Chondrocyte (in vitro differentiated cells): ENCODE results near the gene TGM4. TPM values are rescaled to one million over a fixed set of nuclear protein-coding genes. Genes with fewer than 3 reads are reported as not detected.

Source experiments
- DNase-seq: peaks from one replicate; pipeline ENCODE4 v3.0.0; 2021; ENCODE audit warnings: mixed read lengths, low spot score
- H3K27ac Mint-ChIP-seq: one replicate; pipeline ENCODE4 v1.8.0; 2021; ENCODE audit warnings: mild to moderate bottlenecking, moderate library complexity, mixed read lengths; ENCODE audit not compliant: unreplicated experiment
- H3K27me3 Mint-ChIP-seq: 2 replicates; pipeline ENCODE4 v1.8.0; 2021; ENCODE audit warnings: low read depth, mixed read lengths
- H3K36me3 Mint-ChIP-seq: 2 replicates; pipeline ENCODE4 v1.8.0; 2021; ENCODE audit warnings: low read depth, mixed read lengths
- H3K4me1 Mint-ChIP-seq: 2 replicates; pipeline ENCODE4 v1.8.0; 2021; ENCODE audit warnings: low read depth, mild to moderate bottlenecking, mixed read lengths
- H3K4me3 Mint-ChIP-seq: one replicate; pipeline ENCODE4 v1.8.0; 2021; ENCODE audit warnings: mild to moderate bottlenecking, moderate library complexity, mixed read lengths; ENCODE audit not compliant: unreplicated experiment
- H3K9me3 Mint-ChIP-seq: 2 replicates; pipeline ENCODE4 v1.8.0; 2021; ENCODE audit warnings: low read depth, mixed read lengths
- CTCF ChIP-seq: fragments of 200-600 bp; sonication (generic); IDR thresholded peaks from 2 replicates; pipeline ENCODE4 v1.5.0; 2021; ENCODE audit warnings: antibody characterized with exemption, mild to moderate bottlenecking, moderate library complexity
- total RNA-seq: library from RNA; stranded (reverse); gene quantifications from 3 replicates; pipeline ENCODE4 v1.2.1, GENCODE V29; 2021

TGM4 gene
- total RNA-seq, 1 donor from 2014 or later: 0.27 TPM

DNA sequence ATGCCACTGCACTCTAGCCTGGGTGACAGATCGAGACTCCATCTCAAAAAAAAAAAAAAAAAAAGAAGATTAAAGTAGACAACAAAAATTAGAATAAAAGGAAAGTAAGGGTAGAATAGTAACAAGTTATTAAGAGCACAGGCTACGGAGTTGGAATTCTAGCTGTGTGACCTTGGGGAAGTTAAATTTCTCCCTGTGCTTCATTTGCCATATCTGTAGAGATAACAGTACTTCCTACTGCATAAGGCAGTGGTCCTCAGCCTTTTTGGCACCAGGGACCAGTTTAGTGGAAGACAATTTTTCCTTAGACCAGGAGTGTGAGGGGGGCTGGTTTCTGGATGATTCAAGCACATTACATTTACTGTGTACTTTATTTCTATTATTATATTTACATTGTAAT is 41.4 kb upstream of the TGM4 start:
- H3K9me3 Mint-ChIP-seq: peaks cover 14% of the 10 kb centered on the region
- DNase-seq: no peak
- no peak overlapping the region for H3K27ac Mint-ChIP-seq
- H3K36me3 Mint-ChIP-seq: peaks cover 8% of the 10 kb centered on the region
- no peaks in the 10 kb centered on the region for H3K27me3 Mint-ChIP-seq
- peaks cover 13% of the 10 kb centered on the region for H3K4me1 Mint-ChIP-seq
- no peak overlapping the region for H3K4me3 Mint-ChIP-seq
- no peak for TF ChIP-seq CTCF

GRCh38 chr3:44833394-44833793 is 41.0 kb upstream of the TGM4 start:
- no peaks in the 10 kb centered on the region for H3K27me3 Mint-ChIP-seq
- no peak overlapping the region for H3K27ac Mint-ChIP-seq
- no peak for TF ChIP-seq CTCF
- H3K36me3 Mint-ChIP-seq: peaks cover 10% of the 10 kb centered on the region
- H3K4me1 Mint-ChIP-seq: peaks cover 13% of the 10 kb centered on the region
- no peak for DNase-seq
- no peak overlapping the region for H3K4me3 Mint-ChIP-seq
- H3K9me3 Mint-ChIP-seq: peaks cover 14% of the 10 kb centered on the region

GRCh38 chr3:44835684-44836083 is 38.7 kb upstream of the TGM4 start:
- Mint-ChIP-seq H3K4me1 (peaks cover 5% of the 10 kb centered on the region), H3K4me3 (no peak overlapping the region), H3K36me3 (peaks cover 16% of the 10 kb centered on the region), H3K27ac (no peak overlapping the region), H3K27me3 (no peaks in the 10 kb centered on the region), H3K9me3 (peaks cover 14% of the 10 kb centered on the region)
- TF ChIP-seq CTCF: no peak
- DNase-seq: no peak

DNA sequence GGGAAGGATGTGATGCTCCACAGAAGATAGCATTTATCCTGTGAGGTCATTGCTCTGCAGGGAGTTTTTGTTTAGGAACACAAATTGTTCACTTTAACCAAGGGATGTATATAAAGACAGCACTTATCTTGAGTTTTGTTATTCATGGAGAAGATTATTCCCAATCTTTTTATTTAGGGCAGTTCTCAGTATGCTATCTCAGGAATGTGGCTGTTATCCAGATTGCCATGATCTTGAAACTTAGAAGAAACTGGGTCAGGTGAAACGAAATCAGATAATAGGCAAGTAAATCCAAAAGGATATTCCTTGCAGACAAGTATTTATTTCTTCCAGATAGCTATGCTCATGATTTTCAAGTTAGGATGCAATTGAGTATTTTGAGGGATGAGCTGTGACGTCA is 32.0 kb upstream of the TGM4 start:
- TF ChIP-seq CTCF: no peak
- H3K27me3 Mint-ChIP-seq: no peaks in the 10 kb centered on the region
- peaks cover 7% of the 10 kb centered on the region for H3K4me1 Mint-ChIP-seq
- H3K4me3 Mint-ChIP-seq: no peak overlapping the region
- H3K36me3 Mint-ChIP-seq: peaks cover 12% of the 10 kb centered on the region
- no peak overlapping the region for H3K27ac Mint-ChIP-seq
- DNase-seq: no peak
- peaks cover under 1% of the 10 kb centered on the region for H3K9me3 Mint-ChIP-seq

- H3K27ac Mint-ChIP-seq: no peak overlapping the region
- no peak for DNase-seq
Observed at GRCh38 chr3:44845528-44846520, 28.6 kb upstream of the TGM4 start.

More at GRCh38 chr3:44845528-44846520, 28.6 kb upstream of the TGM4 start:
- H3K27me3 Mint-ChIP-seq: no peaks in the 10 kb centered on the region
- TF ChIP-seq CTCF: no peak
- H3K36me3 Mint-ChIP-seq: peaks cover 5% of the 10 kb centered on the region
- H3K9me3 Mint-ChIP-seq: no peaks in the 10 kb centered on the region
- H3K4me1 Mint-ChIP-seq: peaks cover 7% of the 10 kb centered on the region
- no peak overlapping the region for H3K4me3 Mint-ChIP-seq
